ENCODE measurements around the gene NELL1. TPM values are rescaled to one million over a fixed set of nuclear protein-coding genes. Genes with fewer than 3 reads are reported as not detected.

The NELL1 gene
- total RNA-seq, 1 experiment from 2014 or later: 0.22 TPM

DNA sequence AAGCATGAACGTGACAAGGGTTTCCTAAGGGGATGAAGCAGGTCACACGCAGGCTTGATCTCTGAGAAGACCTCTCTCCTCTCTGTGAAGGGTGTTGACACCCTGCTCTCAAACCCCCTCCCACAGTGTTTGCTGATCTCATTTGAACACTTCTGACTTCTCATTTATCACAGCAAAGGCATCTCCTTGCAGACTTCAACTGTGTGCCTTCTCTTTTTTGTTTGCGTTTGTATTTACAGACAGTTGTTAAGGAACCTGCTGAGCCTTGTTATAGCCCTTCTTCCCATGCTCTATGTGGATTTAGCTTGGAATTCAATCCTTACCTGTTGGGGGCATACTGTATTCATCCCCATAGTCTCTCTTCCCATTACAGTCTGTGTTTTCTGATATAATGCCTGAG is 206.5 kb downstream of the NELL1 start:
- H2AK5ac ChIP-seq (ENCODE audit: insufficient read length, low read length): no peak overlapping the region

More for the DNA sequence above, 206.5 kb downstream of the NELL1 start:
- Histone ChIP-seq H2BK120ac (ENCODE audit: low read depth, low read length, poor library complexity, severe bottlenecking) (peak overlapping the region; percentile 19), H2BK5ac (ENCODE audit: insufficient read length, low read length) (no peak overlapping the region), H3K56ac (ENCODE audit: insufficient read length, low read depth, low read length) (no peak overlapping the region), H3K9me3 (ENCODE audit: control insufficient read depth, low read depth, low read length) (no peaks in the 10 kb centered on the region), H3K9ac (ENCODE audit: extremely low read depth, insufficient read length, low read length) (no peak overlapping the region), H4K91ac (ENCODE audit: insufficient read length, low read depth, low read length) (no peak overlapping the region), H2BK12ac (ENCODE audit: insufficient read length, low read depth, low read length) (no peak overlapping the region), H3K14ac (ENCODE audit: insufficient read depth, low read length) (no peak overlapping the region), H4K5ac (ENCODE audit: insufficient read length, low read depth, low read length) (no peak overlapping the region), H2AFZ (ENCODE audit: low read length) (no peak overlapping the region), H4K8ac (replicated peaks; ENCODE audit: insufficient read length, low read depth, low read length) (no peak overlapping the region), H3K79me2 (ENCODE audit: insufficient read depth, low read length) (no peaks in the 10 kb centered on the region), H3K4me2 (ENCODE audit: insufficient read depth, insufficient read length, low read length) (no peak overlapping the region), H2BK20ac (ENCODE audit: low read depth, low read length, poor library complexity, severe bottlenecking) (no peak overlapping the region), H3K23me2 (ENCODE audit: insufficient read length, low read depth, low read length, poor library complexity, severe bottlenecking) (no peaks in the 10 kb centered on the region), H3K4me1 (ENCODE audit: insufficient read depth, low read length) (peaks cover 3% of the 10 kb centered on the region; the same call in 1 of the 2 replicates), H4K20me1 (ENCODE audit: control insufficient read depth, insufficient read depth, insufficient read length) (no peaks in the 10 kb centered on the region), H3K79me1 (ENCODE audit: insufficient read depth, low read depth, low read length, poor library complexity, severe bottlenecking) (no peaks in the 10 kb centered on the region), H3K23ac (ENCODE audit: insufficient read length, low read depth, low read length) (no peak overlapping the region), H3K27ac (ENCODE audit: insufficient read length, low read depth, low read length) (no peak overlapping the region), H3K18ac (ENCODE audit: insufficient read length, low read depth, low read length) (no peak overlapping the region), H3K4ac (ENCODE audit: low read depth, low read length) (no peak overlapping the region), H3K27me3 (ENCODE audit: insufficient read depth, low read length) (no peaks in the 10 kb centered on the region), H2BK15ac (ENCODE audit: low read depth, low read length) (no peak overlapping the region), H3T11ph (ENCODE audit: low read length) (no peak overlapping the region)
- Mint-ChIP-seq H3K27ac (no peak overlapping the region), H3K4me3 (no peak overlapping the region), H3K36me3 (ENCODE audit: insufficient read depth in 1 of 3, low read depth in 3 of 3) (peaks cover 0 to 4% (median 0%) of the 10 kb centered on the region in 3 experiments; a peak in 1 of 7 replicates), H3K9me3 (peaks cover 1 to 2% of the 10 kb centered on the region in 2 experiments; a peak in 1 of 5 replicates), H3K4me1 (peaks cover 23 to 28% of the 10 kb centered on the region in 2 experiments), H3K27me3 (ENCODE audit: low read depth) (peaks cover 7% of the 10 kb centered on the region)
- no CpG with 5 or more reads among the region's 3 CpGs for WGBS (ENCODE audit: extremely low coverage, insufficient read length, low lambda C conversion rate)
- no peak for DNase-seq
- TF ChIP-seq, protein P1, sequence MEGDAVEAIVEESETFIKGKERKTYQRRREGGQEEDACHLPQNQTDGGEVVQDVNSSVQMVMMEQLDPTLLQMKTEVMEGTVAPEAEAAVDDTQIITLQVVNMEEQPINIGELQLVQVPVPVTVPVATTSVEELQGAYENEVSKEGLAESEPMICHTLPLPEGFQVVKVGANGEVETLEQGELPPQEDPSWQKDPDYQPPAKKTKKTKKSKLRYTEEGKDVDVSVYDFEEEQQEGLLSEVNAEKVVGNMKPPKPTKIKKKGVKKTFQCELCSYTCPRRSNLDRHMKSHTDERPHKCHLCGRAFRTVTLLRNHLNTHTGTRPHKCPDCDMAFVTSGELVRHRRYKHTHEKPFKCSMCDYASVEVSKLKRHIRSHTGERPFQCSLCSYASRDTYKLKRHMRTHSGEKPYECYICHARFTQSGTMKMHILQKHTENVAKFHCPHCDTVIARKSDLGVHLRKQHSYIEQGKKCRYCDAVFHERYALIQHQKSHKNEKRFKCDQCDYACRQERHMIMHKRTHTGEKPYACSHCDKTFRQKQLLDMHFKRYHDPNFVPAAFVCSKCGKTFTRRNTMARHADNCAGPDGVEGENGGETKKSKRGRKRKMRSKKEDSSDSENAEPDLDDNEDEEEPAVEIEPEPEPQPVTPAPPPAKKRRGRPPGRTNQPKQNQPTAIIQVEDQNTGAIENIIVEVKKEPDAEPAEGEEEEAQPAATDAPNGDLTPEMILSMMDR (conservative IDR thresholded peaks at IDR 0.05): no peak

Measured in H9 (cell line).